Right lobe of liver (tissue), 4 donors: ENCODE measurements around the gene GSTO2.

Experiments
- CTCF ChIP-seq, 4 donors: fragments of 200-600 bp in 3 of 4; fragments of 450-650 bp in 1 of 4; IDR thresholded peaks; one replicate each; pipeline versions ENCODE4 v1.5.1 to v1.8.0; 2016 to 2022; ENCODE audit warnings: antibody characterized with exemption in 4 of 4, mild to moderate bottlenecking in 2 of 4
- POLR2A ChIP-seq: fragments of 450-650 bp; IDR thresholded peaks from one replicate; pipeline ENCODE4 v1.6.1; 2017; ENCODE audit warnings: antibody characterized with exemption, mild to moderate bottlenecking
- donor health status: DM: no; HTN: no; CAD: no.
- donor health status: DM: no; HTN: no; CAD: no.
- donor health status: DM: no; HTN: yes; CAD: no.

- no peak for TF ChIP-seq CTCF (IDR thresholded peaks at IDR 0.05)
- no peak for TF ChIP-seq POLR2A
Observed at GRCh38 chr10:104333728-104334373, 64.9 kb downstream of the GSTO2 start.
